Neural cell (in vitro differentiated cells): ENCODE results near the gene NUP98.

Experiments used
- CTCF ChIP-seq: fragments of 450-650 bp; IDR thresholded peaks from 2 replicates; pipeline ENCODE4 v1.5.1; 2014; ENCODE audit warnings: antibody characterized with exemption, mild to moderate bottlenecking, moderate library complexity; ENCODE audit not compliant: poor library complexity, severe bottlenecking
- EP300 ChIP-seq: fragments of 450-650 bp; conservative IDR thresholded peaks from 2 replicates; pipeline ENCODE4 v1.6.1; 2014; ENCODE audit warnings: antibody characterized with exemption, mild to moderate bottlenecking, moderate library complexity; ENCODE audit not compliant: poor library complexity, severe bottlenecking
- EZH2 ChIP-seq: fragments of 200-600, 300-800 bp; shearing (Covaris generic), sonication (generic); IDR thresholded peaks from 2 replicates; pipeline ENCODE4 v1.6.1; 2014; ENCODE audit warnings: antibody characterized with exemption, low read length, borderline replicate concordance, mild to moderate bottlenecking; ENCODE audit not compliant: insufficient read depth, poor library complexity, severe bottlenecking
- RAD21 ChIP-seq: fragments of 450-650 bp; conservative IDR thresholded peaks from 2 replicates; pipeline ENCODE4 v1.6.1; 2014; ENCODE audit warnings: antibody characterized with exemption, mild to moderate bottlenecking, moderate library complexity
- SMC3 ChIP-seq: fragments of 450-650 bp; conservative IDR thresholded peaks from 2 replicates; pipeline ENCODE4 v1.6.1; 2014; ENCODE audit warnings: antibody characterized with exemption, mild to moderate bottlenecking, moderate library complexity; ENCODE audit not compliant: poor library complexity
- TAF1 ChIP-seq: IDR thresholded peaks from 2 replicates; pipeline ENCODE4 v1.6.1; 2012; ENCODE audit warnings: low read depth

- no peak for TF ChIP-seq CTCF
- TF ChIP-seq EZH2: no peak
- TF ChIP-seq SMC3: no peak
- no peak for TF ChIP-seq EP300
- TF ChIP-seq TAF1: no peak
- no peak for TF ChIP-seq RAD21
Measured at GRCh38 chr11:3783611-3784010, 13.7 kb downstream of the NUP98 start.
